HG03095 (cell line): ENCODE data around the gene RASGRF1.
A peak's percentile ranks its signal among the peaks of the same experiment; 100 is the strongest.

Experiments used
- ATAC-seq: cut with Tn5 transposase; IDR thresholded peaks from one replicate; pipeline ENCODE4 v1.9.1; 2021; ENCODE audit warnings: moderate library complexity; ENCODE audit not compliant: unreplicated experiment

The RASGRF1 gene

DNA sequence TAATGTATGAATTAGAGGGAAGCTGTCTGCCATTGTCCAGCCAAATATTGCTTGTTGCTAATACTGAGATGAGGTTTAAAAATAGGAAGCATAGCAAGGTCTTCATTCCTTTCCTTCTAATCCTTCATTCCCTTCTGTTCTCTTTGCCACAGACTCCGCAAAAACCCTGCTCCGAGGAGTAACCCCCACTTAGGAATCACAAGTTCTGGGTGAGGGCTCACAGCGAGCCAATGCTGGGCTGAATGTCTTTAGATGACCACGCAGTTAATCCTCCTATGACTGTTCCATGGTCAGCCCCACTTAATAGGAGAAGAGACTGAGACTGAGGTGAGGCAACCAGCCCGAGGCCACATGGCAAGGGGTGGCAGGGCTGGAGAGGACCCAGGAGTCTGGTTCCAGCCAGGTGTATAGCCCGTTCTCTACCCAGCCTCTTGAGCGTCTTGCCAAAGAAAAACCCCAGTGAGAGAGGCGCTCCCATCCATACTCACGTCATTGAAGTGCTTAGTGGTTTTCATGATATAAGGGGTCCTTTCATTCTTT is 100.8 kb downstream of the RASGRF1 start:
- no peak for ATAC-seq

DNA sequence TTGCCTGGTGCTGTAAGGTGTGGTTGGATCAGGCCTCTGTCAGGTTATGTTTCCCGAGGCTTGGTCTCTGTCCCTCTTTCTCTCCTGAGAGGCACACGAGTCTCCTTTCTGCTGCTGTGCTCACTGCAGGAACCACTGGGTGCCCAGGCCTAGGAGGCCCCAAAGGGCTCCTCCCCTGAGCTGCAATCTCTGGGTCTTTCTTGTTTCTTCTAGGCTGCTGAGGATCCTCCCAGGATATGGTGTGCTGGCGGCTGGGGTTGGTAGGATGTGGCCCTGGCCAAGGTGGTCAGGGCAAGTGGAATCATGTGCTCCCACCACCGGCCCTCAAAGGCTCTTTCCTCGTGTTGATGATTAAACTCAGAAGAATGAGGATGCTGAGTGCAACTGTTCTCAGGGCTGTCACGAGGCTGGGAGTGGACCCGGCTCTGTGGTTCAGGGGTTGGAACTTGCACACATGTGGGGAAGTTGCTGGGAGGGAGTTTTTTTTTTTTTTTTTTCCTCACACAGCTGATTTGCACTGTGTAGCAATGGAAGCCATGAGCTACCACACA is 102.1 kb downstream of the RASGRF1 start:
- ATAC-seq = peak; percentile 62

DNA sequence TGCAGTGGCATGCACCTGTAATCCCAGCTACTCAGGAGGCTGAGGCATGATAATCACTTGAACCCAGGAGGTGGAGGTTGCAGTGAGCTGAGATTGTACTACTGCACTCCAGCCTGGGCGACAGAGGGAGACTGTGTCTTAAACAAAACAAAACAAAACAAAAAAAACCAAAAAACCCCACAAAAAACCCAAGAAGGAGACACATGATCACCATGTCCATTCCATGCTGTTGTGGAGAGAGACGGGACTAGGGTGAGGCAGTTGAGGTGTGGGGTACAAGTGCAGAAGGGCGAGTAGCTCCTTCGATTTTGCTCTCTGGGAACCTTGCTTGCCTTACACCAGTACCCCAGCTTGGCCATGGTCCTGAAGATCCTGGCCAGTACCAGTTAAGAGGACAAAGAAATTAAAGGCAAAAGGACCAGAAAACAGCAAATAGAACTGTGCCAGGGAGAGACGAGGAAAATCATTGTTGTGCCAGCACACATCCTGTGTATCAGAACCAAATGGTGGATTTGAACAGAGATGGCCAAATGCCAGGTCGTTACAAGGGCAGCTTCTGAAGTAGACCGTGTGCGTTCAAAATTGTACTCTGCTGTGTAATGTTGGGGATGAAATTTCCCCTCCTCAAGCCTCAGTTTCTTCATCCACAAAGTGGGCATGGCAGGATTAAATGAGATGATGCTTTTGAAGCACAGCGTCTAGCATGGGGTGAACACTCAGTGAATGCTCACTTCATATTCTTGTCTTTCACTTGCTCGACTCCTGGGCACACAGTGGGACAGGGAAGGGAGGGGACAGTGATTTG is 102.8 kb downstream of the RASGRF1 start:
- ATAC-seq = no peak

DNA sequence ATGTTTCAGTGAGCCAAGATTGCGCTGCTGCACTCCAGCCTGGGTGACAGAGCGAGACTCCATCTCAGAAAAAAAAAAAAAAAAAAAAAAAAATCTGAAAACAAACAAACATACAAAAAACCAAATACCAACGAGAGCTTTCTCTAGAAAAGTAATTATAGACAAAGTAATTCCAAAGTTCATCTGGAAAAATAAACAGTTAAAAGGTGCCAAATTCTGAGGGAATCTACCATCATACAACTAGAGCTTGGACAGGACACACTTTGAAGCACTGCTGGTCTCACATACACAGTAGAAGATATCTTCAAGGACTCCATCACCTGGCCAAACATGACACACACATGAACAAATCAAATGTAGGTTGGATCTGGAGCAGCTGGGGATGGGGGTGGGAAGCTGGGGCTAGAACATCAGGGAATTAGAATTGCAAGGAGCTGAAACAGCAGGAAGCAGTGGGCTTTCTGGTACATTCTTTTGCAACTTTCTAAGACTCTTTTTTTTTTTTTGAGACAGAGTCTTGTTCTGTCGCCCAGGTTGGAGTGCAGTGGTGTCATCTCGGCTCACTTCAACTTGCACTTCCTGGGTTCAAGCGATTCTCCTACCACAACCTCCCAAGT is 104.6 kb downstream of the RASGRF1 start:
- ATAC-seq = no peak

DNA sequence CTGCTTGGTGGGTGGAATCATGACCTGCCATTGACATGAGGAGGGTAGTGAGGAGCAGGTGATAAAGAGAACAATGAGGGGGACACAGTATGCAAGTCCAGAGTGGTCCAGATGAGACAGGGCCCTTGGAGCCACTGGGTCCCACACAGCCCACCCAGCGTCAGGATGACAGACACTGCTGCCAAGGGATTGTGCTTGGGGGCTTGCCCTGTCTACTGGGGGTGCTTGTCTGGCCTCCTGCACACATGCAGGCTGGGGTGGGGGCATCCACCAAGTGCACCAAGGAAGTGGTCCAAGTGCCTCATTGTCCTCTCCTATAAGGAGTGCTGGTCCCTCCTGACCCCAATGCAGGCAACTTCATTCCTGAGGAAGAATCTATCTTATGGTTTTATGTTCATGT is 106.5 kb downstream of the RASGRF1 start:
- no peak for ATAC-seq

DNA sequence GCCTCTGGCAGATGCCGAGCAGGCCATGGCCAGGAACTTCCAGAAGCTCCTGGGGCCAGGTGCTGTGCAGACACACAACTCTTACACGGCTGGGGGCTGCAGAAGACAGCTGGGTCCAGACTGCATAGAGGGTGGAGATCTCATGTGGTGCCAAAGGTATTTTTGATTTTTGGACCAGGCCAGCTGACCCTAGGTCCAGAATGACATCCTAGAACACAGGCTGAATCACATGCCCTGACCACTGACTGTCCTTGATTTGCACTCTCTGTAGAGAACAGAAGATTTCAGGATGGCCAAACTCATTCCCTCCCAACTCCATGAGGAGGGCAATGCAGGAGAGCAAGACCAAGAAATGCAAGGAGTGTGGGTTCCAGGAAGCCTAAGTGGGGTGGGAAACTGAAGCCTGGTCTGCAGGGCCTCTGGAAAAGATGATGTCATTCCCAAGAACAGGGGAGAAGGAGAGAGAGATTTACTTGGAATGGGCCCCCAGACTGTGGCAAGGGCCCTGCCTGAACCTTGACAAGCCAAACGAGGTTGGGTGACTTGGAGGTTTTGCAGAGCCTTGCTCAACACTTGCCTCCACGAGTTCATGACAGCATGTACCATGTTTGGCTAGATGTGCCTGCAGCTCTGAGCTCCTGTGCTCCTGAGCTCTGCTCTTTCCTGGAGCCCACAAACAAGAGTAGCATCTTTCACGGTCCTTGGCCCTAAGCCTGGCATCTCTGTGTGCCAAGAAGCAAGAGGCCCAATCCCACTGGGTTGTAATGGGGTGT is 107.2 kb downstream of the RASGRF1 start:
- no peak for ATAC-seq

DNA sequence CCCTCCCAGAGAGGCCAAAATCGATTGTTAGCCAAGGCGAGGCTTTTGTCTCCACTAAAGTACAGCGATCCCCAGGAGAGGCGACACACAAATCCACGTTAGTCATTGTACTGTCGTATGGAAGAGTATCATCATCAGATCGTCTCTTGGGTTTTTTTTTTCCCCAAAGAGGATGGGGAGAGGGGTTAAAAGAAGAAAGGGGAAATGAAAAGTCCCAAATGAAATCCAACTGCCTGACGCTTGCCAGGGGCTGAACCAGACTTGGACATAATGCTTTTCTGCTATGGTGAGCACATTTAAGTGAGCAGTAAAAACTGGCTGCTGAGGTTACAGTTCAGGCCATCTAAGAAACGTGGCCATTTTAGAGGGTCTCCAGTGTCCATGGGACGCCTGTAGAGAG is 107.8 kb downstream of the RASGRF1 start:
- ATAC-seq = no peak

DNA sequence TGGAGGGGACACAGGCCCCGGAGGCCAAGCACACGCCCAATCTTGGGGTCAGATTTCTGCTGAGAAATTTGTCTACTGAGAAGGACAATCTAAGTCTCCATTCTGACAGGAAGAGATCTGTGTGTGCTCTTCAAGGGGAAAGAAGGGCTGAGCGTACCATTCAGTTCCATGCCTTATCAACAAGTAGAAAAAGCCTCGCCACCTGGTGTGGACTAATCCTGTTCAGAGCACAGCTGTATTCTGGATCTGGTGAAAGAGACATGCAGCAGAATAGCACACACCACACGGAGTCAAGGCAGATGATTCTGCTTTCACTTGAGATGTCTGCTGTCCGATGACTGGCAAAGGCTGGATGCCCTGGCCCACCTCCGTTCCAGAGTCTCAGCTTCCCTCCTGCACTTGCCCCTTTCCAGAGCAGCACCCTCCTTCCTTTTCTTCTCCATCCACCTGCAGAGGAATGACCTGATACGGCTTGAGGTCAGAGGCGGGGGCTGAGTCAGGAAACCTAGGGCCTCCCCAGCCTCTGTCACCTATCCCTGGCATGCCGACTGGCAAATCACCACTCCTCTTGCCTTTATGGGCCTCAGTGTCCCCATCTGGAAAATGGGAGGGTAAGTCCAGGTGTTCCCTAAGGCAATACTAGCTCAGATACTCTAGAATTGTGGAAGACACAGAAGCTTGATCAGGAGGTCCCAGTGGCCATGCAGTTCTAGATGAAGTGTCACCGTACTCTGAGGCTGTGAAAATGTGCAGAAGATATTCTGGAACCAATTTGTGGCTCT is 108.9 kb downstream of the RASGRF1 start:
- no peak for ATAC-seq

DNA sequence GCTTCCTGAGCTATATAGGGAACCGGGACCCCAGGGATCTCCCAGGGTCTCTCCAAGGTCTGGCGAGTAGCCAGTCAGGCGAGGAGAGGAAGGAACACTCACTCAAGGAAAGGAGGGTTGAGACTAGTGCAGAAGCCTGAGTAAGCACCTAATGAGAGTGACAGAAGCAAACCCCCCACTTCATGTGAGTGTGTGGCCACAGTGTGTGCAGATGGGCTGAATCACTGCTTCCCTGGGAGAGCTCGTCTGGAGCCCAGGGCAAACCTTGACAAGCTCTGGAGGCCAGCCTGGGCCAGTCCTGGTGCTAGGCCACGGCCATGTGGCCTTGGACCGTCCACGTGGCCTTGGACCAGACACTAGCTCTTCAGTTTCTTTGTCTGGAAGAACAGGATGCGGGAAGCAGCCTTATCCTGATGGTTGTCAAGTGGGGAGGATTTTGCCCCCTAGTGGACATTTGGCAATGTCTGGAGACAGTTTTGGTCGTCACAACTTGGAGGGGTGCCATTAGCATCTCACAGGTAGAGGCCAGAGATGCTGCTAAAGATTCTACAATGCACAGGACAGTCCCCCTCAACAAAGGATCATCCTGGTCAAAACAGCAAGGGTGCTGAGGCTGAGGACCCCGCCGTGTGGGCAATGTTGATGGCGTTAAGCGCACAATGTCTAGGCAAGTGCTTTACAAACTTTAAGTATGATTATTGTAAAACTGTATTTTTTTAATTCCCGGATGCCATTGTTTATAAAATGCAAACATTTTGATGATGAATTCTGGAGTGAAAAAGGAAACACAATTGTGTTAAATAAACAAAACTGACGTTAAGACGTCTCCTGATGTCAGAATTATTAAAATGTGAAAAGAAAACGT is 110.9 kb downstream of the RASGRF1 start:
- ATAC-seq = no peak

DNA sequence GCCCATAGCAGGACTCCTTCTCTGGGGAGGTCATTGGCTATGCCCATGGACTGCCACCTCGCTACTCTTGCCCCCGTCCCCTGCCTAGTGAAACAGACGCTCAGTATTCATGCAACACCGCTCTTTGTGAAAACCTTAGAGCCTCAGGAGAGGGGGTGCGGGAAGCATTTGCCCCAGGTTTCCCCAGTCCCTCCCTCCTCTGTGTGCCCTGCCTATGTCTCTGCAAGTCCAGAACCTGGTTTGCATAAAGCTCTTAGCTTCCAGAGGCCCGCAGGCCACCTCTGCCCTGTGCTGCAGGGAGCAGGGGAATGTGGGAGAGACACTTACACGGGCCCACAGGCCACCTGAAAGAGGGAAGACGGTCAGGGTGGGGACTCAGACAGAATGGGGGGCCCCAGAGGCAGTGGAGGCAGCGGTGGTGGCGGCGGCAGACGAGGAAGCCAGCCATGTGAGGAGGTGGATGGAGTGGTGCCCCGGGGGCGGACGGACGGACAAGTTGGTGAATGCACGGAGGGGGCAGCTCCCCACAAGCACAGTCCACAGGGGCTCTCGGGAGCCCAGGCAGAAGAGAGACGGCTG is 111.9 kb downstream of the RASGRF1 start:
- ATAC-seq = no peak

DNA sequence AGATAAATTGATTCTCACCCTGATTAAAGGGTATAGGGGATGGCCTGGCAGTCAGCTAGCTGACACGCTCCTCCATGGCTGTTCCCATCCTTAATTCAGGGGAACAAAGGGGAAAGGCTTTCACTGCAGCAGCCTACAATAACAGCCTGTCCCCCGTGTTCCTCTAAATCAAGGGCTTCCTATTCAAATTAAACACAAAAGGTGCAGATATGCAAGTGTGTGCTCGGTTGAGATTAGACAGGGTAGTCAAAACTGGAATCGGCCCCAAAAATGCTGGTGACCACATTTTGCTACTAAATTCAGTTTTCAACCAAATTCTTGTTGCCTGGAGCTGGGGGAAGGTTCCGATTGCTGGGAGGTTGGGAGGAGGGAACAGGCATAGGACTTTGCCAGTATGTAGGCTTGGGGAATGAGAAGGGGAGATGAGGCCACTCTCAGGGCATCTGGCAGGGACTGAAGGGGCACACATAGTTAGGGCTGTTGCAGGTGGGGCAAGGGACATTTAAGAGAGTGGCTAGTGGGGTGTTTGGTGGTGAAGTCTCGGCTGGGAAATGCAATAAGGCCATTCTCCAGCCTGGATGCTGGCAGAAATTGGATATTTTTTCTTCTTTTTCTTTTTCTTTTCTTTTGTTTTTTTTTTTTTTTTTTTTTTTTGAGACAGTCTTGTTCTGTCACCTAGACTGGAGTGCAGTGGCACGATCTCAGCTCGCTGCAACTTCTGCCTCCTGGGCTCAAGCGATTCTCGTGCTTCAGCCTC is 112.8 kb downstream of the RASGRF1 start:
- ATAC-seq = peak; percentile 23

DNA sequence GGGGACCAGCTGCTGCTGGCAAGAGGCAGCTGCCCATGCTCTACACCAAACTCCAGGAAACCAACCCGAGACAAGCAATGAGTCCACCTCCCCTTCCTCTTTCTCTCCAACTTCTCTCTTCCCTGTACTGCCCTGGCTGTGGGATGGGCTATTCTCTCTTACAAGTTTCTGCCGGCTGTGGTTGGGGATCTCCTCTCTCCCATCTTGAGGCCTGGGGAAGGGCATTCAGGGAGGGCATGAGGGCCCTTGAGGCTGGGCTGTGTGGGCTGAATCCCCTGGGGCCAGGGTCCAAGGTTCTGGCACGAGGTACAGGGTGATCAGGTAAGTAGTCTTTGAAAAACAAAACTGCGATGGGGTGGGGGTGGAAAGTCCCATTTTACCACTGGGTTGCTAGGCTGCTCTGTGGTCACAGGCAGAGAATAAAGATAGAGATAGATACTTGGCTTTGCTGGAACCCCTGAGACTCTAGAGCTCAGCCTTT is 113.4 kb downstream of the RASGRF1 start:
- ATAC-seq = peak; percentile 57

DNA sequence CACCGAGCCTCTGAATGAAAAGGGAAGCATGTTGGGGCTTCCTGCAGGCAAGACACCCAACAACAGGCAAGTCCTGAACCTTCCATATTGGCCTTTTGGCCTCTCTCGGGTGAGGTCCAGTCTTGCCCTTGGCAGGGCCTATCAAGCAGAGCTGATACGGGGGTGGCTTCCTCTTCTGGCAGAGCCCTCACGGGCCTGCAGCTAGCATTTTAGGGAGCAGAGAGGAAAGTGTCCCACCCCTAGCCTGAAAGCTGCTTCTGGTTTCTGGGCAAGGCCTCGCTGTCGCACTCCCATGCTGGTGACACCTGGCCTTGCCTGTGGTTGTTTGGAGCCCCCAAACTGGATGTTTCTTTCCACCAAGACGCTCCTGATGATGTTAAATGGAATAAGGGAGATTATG is 113.9 kb downstream of the RASGRF1 start:
- ATAC-seq = peak; percentile 10

DNA sequence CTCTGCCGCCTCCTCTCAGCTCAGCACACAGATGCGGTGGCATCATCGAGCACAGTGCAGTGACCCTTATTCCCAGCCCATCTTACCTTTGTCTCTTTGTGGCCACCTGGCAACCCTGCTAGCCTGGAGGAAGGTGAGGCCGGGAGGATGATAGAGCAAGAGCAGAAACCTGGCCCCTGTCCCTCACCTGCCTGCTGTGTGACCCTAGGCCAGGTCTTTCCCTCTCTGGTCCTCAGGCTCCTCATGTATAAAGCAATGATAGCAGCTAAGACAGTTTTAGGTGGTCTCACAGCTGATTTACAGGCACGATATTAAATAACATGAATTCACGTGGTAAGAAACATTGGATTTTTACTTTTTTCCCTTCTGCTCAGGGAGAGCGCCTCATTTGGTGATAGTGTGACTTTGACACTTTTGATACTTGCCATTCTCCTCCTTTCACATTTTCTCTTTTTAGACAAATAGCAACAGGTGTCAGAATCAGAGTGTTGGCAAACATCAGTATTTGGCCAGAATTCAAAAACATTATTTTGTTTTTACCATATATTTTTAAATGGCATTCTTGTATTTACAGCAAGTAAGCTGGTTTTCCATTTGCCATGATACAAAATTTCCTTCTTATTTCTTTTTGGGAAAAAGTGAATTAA is 116.2 kb downstream of the RASGRF1 start:
- no peak for ATAC-seq

DNA sequence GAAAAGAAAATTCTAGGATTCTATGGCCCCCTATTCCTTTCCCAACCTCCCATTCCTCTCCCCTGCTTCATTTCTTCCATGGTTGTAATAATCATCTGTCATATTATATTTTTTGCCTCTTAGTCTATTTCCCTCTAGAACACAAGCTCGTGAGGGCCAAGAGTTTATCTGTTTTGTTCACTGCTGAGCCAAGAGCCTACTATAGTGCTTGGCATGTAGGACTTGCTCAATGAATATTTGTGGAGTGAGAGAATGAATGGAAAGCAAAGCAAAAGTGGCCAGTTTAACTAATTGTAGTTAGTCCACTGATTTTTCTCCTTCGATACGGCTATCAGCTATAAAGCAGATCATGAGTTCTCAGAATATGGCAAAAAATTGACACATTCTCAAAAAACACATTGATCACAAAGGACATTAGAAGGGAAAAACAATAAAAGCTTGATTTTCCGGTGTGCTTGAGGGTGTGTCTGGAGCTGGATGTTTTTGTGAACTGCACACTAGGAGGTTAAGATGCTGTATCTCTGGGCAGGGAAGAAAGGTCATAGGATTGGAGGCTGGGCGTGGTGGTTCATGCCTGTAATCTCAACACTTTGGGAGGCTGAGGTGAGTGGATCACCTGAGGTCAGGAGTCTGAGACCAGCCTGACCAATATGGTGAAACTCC is 120.8 kb downstream of the RASGRF1 start:
- ATAC-seq = no peak

DNA sequence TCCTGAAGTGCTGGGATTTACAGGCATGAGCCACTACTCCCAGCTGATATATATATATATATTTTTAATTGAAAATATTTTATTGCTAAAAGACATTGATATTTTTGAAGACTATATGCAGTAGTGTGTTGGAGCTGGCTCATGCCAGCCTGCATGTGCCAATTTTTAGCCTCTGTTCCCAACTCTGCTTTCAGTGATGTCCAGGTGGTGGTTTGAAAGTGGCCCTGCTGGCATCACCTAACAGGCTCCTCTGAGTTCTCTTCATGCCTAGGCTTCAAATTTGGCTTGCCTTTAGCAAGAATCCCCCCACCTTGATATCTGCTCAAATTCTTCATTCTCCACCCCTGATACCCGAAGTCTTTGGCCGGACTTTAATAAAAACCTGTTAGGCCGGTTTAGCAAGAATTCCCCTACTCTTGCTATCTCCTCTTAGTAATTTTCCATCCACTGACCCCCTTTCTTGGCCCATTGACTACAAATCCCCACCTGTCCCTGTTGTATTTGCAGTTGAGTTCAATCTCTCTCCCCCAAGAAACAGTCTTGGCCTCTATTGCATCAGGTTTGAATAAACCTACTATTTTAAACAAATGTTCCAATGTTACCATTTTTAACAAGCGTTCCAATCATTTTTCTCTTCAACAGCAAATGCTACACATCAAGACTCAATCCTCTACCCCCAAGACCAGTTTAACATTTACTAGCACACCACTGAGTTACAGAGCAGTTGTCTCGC is 121.9 kb downstream of the RASGRF1 start:
- ATAC-seq = no peak

DNA sequence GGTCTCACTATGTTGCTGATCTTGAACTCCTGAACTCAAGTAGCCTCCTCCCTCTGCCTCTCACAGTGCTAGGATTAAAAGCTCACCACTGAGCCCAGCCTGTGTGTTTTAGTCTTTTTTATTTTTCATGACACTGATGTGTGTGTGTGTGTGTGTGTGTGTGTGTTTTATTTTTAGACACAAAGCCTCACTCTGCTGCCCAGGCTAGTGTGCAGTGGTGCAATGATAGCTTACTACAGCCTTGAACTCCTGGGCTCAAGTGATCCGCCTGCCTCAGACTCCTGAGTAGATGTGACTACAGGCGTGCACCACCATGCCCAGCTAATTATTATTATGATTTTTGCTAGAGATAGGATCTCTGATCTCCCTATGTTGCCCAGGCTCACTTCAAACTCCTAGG is 122.5 kb downstream of the RASGRF1 start:
- ATAC-seq = no peak
